ENCODE results near the gene IL1RAPL2.

IL1RAPL2 gene

GRCh38 chrX:105458846-105459245 is 892.8 kb downstream of the IL1RAPL2 start:
- ChIA-PET CTCF (interaction anchor here (0.7 kb wide), 1 partner anchor 131 kb away, joined by 3 read pairs; no protein-coding TSS in a partner anchor), POLR2A (no interaction called here)
- Histone ChIP-seq H3K36me3 (ENCODE audit: control insufficient read depth in 2 of 2, insufficient read depth in 1 of 2, low read length in 2 of 2) (no peaks in the 10 kb centered on the region), H3K27ac (ENCODE audit: extremely low read depth, low read depth, low read length) (no peak overlapping the region), H3K4me1 (ENCODE audit: control insufficient read depth, insufficient read depth, low read length) (no peaks in the 10 kb centered on the region), H3K9me3 (ENCODE audit: control insufficient read depth, insufficient read depth, low read depth, low read length) (no peaks in the 10 kb centered on the region), H3K4me3 (ENCODE audit: low read depth, low read length) (no peak overlapping the region)
- TF ChIP-seq ZSCAN30 (tag by site-specific recombination; IDR thresholded peaks at IDR 0.05) (no peak), ZNF311 (tag by site-specific recombination; IDR thresholded peaks at IDR 0.05; ENCODE audit: borderline replicate concordance) (no peak), ZNF174 (tag by site-specific recombination; IDR thresholded peaks at IDR 0.05) (no peak), ZSCAN5A (tag by site-specific recombination; IDR thresholded peaks at IDR 0.05) (no peak), ZBTB1 (tag by site-specific recombination; IDR thresholded peaks at IDR 0.05) (no peak), ZBTB26 (tag by site-specific recombination; optimal IDR thresholded peaks at IDR 0.05) (no peak), SP7 (tag by site-specific recombination; IDR thresholded peaks at IDR 0.05) (no peak)

GRCh38 chrX:105460376-105460775 is 894.4 kb downstream of the IL1RAPL2 start:
- no peaks in the 10 kb centered on the region for H3K9me3 ChIP-seq (ENCODE audit: control insufficient read depth, insufficient read depth, low read depth, low read length)
- H3K4me1 ChIP-seq (ENCODE audit: control insufficient read depth, insufficient read depth, low read length): no peaks in the 10 kb centered on the region
- no peaks in the 10 kb centered on the region for H3K36me3 ChIP-seq (ENCODE audit: control insufficient read depth in 2 of 2, insufficient read depth in 1 of 2, low read length in 2 of 2)
- H3K4me3 ChIP-seq (ENCODE audit: low read depth, low read length): no peak overlapping the region
- H3K27ac ChIP-seq (ENCODE audit: extremely low read depth, low read depth, low read length): no peak overlapping the region
- TF ChIP-seq ZNF202 (tag by site-specific recombination; IDR thresholded peaks at IDR 0.05; ENCODE audit: borderline replicate concordance) (no peak), KLF1 (tag by site-specific recombination; IDR thresholded peaks at IDR 0.05) (no peak), AEBP2 (tag by site-specific recombination; IDR thresholded peaks at IDR 0.05; ENCODE audit: borderline replicate concordance) (no peak), REPIN1 (tag by site-specific recombination; IDR thresholded peaks at IDR 0.05; ENCODE audit: low read depth) (no peak), ZNF324 (tag by site-specific recombination; IDR thresholded peaks at IDR 0.05) (no peak), BCL6B (tag by site-specific recombination; IDR thresholded peaks at IDR 0.05) (no peak), ZNF138 (tag by site-specific recombination; IDR thresholded peaks at IDR 0.05; ENCODE audit: borderline replicate concordance) (no peak), ZNF624 (tag by site-specific recombination; IDR thresholded peaks at IDR 0.05) (no peak), ZNF335 (tag by site-specific recombination; conservative IDR thresholded peaks at IDR 0.05) (no peak), ZNF501 (tag by site-specific recombination; IDR thresholded peaks at IDR 0.05) (no peak)
- ChIA-PET CTCF (interaction anchor here (1.7 kb wide), 1 partner anchor 9 kb away, joined by 4 read pairs; no protein-coding TSS in a partner anchor), POLR2A (no interaction called here)

GRCh38 chrX:105461016-105461415 is 895.0 kb downstream of the IL1RAPL2 start:
- no peaks in the 10 kb centered on the region for H3K4me1 ChIP-seq (ENCODE audit: control insufficient read depth, insufficient read depth, low read length)
- H3K9me3 ChIP-seq (ENCODE audit: control insufficient read depth, insufficient read depth, low read depth, low read length): no peaks in the 10 kb centered on the region
- ChIA-PET POLR2A (no interaction called here), CTCF (interaction anchor here (0.6 to 1.7 kb wide), 3 partner anchors 8 to 242 kb away, joined by 3 to 4 read pairs (median 4); no protein-coding TSS in a partner anchor)
- H3K27ac ChIP-seq (ENCODE audit: extremely low read depth, low read depth, low read length): no peak overlapping the region
- no peaks in the 10 kb centered on the region for H3K36me3 ChIP-seq (ENCODE audit: control insufficient read depth in 2 of 2, insufficient read depth in 1 of 2, low read length in 2 of 2)
- H3K4me3 ChIP-seq (ENCODE audit: low read depth, low read length): no peak overlapping the region
- TF ChIP-seq INSM2 (tag by site-specific recombination; IDR thresholded peaks at IDR 0.05): no peak
- no peak for TF ChIP-seq REPIN1 (tag by site-specific recombination; IDR thresholded peaks at IDR 0.05; ENCODE audit: low read depth)
- TF ChIP-seq ZNF18 (tag by site-specific recombination; IDR thresholded peaks at IDR 0.05): no peak
- no peak for TF ChIP-seq OSR2 (tag by site-specific recombination; IDR thresholded peaks at IDR 0.05)
- TF ChIP-seq ZFP41 (tag by site-specific recombination; IDR thresholded peaks at IDR 0.05; ENCODE audit: borderline replicate concordance): no peak
- TF ChIP-seq ZNF302 (tag by site-specific recombination; IDR thresholded peaks at IDR 0.05; ENCODE audit: low read depth): no peak
- no peak for TF ChIP-seq ZNF10 (tag by site-specific recombination; IDR thresholded peaks at IDR 0.05)
- no peak for TF ChIP-seq ZXDB (tag by site-specific recombination; IDR thresholded peaks at IDR 0.05)

All from HEK293 (cell line).